GM18951 (cell line): ENCODE results near the gene SYNGAP1.

Experiments
- POLR2A ChIP-seq: IDR thresholded peaks from 4 replicates; pipeline ENCODE4 v1.6.1; 2011; ENCODE audit warnings: mild to moderate bottlenecking; ENCODE audit not compliant: insufficient read length, insufficient read depth; ENCODE audit errors: extremely low read depth
- in situ Hi-C: fragments of 300-500 bp; cut with MboI; formaldehyde crosslinking; loops from one replicate; pipeline ENCODE4 v1.12.0; 2022; ENCODE audit warnings: low sequenced_read_pairs, mixed read lengths, inconsistent platforms; ENCODE audit not compliant: unreplicated experiment

SYNGAP1 gene

DNA sequence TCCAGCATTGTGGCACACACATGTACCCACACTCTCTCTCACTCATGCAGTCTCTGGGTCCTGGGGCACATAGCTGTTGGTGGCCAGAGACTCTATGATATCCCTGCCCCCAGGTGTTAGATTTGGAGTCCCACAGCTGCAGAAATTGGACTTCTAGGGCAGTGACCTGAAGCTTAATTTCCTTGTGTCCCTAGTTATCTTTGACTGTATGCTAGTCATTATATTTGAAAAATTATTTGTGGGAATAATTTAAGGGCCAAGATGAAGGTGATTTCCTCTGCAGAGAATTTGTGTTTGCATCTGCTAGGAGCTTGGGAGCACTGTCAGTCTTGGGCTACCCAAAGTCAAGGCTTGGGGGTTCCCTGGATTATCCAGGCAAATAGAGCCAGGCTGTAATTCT is 84.6 kb downstream of the SYNGAP1 start:
- in situ Hi-C loops: no loop called here
- no peak for TF ChIP-seq POLR2A
